ENCODE measurements around the gene TTC13. TPM values are rescaled to one million over a fixed set of nuclear protein-coding genes. Genes with fewer than 3 reads are reported as not detected.

Gene TTC13
- total RNA-seq, 2 experiments from 2014 or later = 13.4 to 15.5 TPM

DNA sequence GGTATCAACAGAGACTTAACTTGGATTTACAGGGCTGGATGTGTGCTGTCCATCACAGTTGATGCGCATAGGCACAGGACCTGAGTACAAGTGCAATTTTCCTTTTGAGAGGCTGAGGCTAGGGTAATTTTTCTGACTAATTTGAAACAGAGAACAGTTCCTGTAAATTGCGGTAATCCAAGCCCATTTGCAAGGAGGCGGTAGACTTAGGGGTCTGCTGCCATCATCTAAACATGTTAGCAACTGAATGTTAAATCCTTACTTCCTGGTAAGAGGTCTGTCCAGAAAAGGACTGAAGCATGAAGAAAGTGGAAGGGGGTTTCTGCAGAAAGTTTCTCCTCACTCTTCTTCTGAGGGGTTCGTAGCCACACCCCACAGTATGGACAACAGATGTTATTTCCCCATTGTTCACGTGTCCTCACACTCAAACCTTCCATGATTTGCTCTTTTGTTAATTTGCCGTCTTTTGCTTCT lies 86.6 kb downstream of the TTC13 start:
- TF ChIP-seq, protein P1, sequence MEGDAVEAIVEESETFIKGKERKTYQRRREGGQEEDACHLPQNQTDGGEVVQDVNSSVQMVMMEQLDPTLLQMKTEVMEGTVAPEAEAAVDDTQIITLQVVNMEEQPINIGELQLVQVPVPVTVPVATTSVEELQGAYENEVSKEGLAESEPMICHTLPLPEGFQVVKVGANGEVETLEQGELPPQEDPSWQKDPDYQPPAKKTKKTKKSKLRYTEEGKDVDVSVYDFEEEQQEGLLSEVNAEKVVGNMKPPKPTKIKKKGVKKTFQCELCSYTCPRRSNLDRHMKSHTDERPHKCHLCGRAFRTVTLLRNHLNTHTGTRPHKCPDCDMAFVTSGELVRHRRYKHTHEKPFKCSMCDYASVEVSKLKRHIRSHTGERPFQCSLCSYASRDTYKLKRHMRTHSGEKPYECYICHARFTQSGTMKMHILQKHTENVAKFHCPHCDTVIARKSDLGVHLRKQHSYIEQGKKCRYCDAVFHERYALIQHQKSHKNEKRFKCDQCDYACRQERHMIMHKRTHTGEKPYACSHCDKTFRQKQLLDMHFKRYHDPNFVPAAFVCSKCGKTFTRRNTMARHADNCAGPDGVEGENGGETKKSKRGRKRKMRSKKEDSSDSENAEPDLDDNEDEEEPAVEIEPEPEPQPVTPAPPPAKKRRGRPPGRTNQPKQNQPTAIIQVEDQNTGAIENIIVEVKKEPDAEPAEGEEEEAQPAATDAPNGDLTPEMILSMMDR (IDR thresholded peaks at IDR 0.05) = no peak
- ChIA-PET CTCF (no interaction called here), POLR2A (interaction anchor here (0.6 kb wide), 1 partner anchor 82 kb away, joined by 3 read pairs; no protein-coding TSS in a partner anchor)
- ATAC-seq (no peak), DNase-seq (no peak)
- Mint-ChIP-seq H3K36me3 (ENCODE audit: low read depth) (no peaks in the 10 kb centered on the region), H3K27ac (no peak overlapping the region), H3K9me3 (no peaks in the 10 kb centered on the region), H3K4me3 (no peak overlapping the region), H3K27me3 (peaks cover 12% of the 10 kb centered on the region), H3K4me1 (ENCODE audit: low read depth) (no peaks in the 10 kb centered on the region)
- intact Hi-C loops (cut with micrococcal nuclease) = no loop called here

DNA sequence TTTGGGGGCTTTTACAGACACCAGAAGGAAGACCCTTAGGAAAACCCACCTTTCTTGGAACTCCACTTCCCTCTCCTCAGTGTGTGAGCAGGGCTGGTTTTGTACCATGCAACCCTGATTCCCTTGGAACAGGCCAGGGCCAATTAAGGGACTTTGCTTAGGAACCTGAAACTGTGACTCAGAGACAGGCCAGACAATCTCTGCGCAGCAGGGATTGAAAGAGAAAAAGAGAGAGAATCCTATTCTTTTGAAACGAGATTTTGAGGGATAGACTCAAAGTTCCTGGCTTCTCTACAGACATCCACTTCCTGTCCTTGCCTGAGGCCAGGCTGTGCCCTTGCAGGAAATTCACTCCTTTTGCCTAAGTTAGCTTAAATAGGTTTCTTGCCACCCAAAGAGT lies 87.2 kb downstream of the TTC13 start:
- H3K27ac Mint-ChIP-seq = no peak overlapping the region
- H3K9me3 Mint-ChIP-seq = no peaks in the 10 kb centered on the region
- H3K4me3 Mint-ChIP-seq = no peak overlapping the region
- ATAC-seq = no peak
- H3K27me3 Mint-ChIP-seq = peaks cover 12% of the 10 kb centered on the region
- no peak for DNase-seq
- POLR2A ChIA-PET = no interaction called here
- TF ChIP-seq, protein P1 (IDR thresholded peaks at IDR 0.05) = no peak
- CTCF ChIA-PET = no interaction called here
- no peaks in the 10 kb centered on the region for H3K36me3 Mint-ChIP-seq (ENCODE audit: low read depth)
- no peaks in the 10 kb centered on the region for H3K4me1 Mint-ChIP-seq (ENCODE audit: low read depth)
- intact Hi-C loops (cut with micrococcal nuclease) = no loop called here

DNA sequence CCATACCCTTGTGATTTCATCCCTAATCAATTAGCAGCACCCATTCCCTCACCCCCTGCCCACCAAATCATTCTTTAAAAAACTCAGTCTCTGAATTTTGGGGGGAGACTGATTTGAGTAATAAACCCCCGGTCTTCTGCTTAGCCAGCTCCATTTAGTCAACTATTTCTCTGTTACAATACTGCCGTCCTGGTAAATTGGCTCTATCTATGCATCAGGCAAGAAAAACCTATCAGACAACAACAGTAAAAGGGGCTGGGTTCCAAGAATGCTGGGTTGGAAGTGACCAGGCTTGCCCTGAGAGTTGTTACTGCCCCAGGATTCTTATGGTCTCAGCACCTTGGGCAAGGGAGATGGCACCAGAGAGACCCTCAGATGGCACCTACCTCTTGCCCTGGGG lies 94.0 kb downstream of the TTC13 start:
- CTCF ChIA-PET = no interaction called here
- Mint-ChIP-seq H3K27me3 (peaks cover 42% of the 10 kb centered on the region), H3K9me3 (no peaks in the 10 kb centered on the region), H3K36me3 (ENCODE audit: low read depth) (no peaks in the 10 kb centered on the region), H3K4me3 (no peak overlapping the region), H3K27ac (no peak overlapping the region), H3K4me1 (ENCODE audit: low read depth) (no peaks in the 10 kb centered on the region)
- intact Hi-C loops (cut with micrococcal nuclease) = no loop called here
- POLR2A ChIA-PET = no interaction called here
- DNase-seq (no peak), ATAC-seq (no peak)
- TF ChIP-seq, protein P1 (IDR thresholded peaks at IDR 0.05) = no peak

DNA sequence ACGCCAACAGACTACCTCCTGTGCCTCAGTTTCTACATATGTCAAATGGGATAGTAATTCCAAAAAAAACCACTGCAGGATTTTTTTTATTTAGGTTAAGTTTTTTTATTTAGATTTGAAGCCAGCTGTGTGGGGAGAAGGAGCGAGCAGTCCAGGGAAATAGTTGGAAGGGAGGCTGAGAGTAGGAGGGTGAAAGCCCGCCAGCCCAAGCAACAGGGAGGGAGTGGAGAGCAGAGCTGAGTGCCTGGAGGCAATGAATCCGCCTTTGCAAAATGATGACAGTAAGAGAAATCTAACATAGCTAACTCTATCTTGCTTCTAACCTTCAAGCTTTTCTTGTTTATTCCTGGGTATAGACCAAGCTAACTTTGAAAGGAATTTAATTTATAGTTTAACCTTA lies 94.7 kb downstream of the TTC13 start:
- CTCF ChIA-PET = no interaction called here
- intact Hi-C loops (cut with micrococcal nuclease) = no loop called here
- POLR2A ChIA-PET = no interaction called here
- Mint-ChIP-seq H3K27ac (no peak overlapping the region), H3K36me3 (ENCODE audit: low read depth) (no peaks in the 10 kb centered on the region), H3K27me3 (peaks cover 42% of the 10 kb centered on the region), H3K4me1 (ENCODE audit: low read depth) (no peaks in the 10 kb centered on the region), H3K9me3 (no peaks in the 10 kb centered on the region), H3K4me3 (no peak overlapping the region)
- TF ChIP-seq, protein P1 (IDR thresholded peaks at IDR 0.05) = no peak
- no peak for ATAC-seq
- no peak for DNase-seq

DNA sequence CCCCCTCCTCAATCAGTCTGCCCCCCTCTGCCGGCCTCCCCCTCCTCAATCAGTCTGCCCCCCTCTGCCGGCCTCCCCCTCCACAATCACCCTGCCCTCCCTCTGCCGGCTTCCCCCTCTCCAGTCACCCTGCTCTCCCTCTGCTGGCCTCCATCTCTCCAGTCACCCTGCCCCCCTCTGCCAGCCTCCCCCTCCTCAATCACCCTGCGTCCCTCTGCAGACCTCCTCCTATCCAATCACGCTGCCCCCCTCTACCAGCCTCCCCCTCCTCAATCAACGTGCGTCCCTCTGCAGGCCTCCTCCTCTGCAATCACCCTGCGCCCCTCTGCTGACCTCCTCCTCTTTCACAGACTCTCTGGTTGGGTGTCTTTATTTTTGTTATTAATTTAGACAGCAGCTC lies 98.9 kb downstream of the TTC13 start:
- H3K4me1 Mint-ChIP-seq (ENCODE audit: low read depth) = no peaks in the 10 kb centered on the region
- peaks cover 47% of the 10 kb centered on the region for H3K27me3 Mint-ChIP-seq
- H3K4me3 Mint-ChIP-seq = no peak overlapping the region
- H3K27ac Mint-ChIP-seq = no peak overlapping the region
- ChIA-PET POLR2A (no interaction called here), CTCF (no interaction called here)
- TF ChIP-seq, protein P1 (IDR thresholded peaks at IDR 0.05) = no peak
- H3K9me3 Mint-ChIP-seq = no peaks in the 10 kb centered on the region
- DNase-seq (no peak), ATAC-seq (no peak)
- H3K36me3 Mint-ChIP-seq (ENCODE audit: low read depth) = no peaks in the 10 kb centered on the region
- intact Hi-C loops (cut with micrococcal nuclease) = no loop called here
